LNCAP (cell line): Measurements from ENCODE around the gene MARCHF10.

Experiments
- CTCF ChIP-seq: fragments of 450-650 bp; IDR thresholded peaks from 2 replicates; pipeline ENCODE4 v1.5.1; 2017; ENCODE audit warnings: mild to moderate bottlenecking

The MARCHF10 gene

GRCh38 chr17:62797959-62798358 lies 10.2 kb downstream of the MARCHF10 start:
- no peak for TF ChIP-seq CTCF

GRCh38 chr17:62796291-62796690 lies 11.8 kb downstream of the MARCHF10 start:
- no peak for TF ChIP-seq CTCF

GRCh38 chr17:62794666-62794971 lies 13.5 kb downstream of the MARCHF10 start:
- no peak for TF ChIP-seq CTCF

DNA sequence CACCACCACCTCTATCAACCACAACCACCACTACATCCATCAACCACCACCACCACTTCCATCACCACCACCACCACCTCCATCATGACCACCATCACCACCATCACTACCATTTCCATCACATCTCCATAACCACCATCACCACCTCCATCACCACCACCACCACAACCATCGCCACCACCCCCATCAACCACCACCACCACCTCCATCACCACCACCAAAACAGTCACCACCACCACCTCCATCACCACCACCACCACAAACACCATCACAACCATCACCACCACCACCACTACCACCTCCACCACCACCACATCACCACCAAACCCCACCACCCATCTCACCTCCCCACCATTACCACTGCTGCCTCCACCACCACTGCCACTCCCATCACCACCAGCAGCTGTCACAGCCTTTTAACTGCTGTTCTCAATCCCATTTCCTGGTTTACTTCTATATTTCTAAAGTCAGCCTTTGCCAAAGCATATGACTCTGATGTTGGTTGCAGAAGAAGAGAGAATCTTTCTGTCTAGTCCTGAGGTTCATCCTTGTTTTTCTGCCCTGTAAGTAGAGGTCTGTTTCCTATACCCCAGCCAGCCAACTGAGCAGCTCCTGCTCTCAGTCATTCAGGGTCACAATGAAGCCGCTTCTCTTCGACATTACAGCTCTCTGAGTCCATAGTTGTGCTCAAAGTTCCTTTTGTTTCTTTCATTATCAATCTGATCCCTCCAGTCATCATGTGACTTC lies 14.0 kb downstream of the MARCHF10 start:
- no peak for TF ChIP-seq CTCF

GRCh38 chr17:62792447-62792800 lies 15.7 kb downstream of the MARCHF10 start:
- no peak for TF ChIP-seq CTCF

DNA sequence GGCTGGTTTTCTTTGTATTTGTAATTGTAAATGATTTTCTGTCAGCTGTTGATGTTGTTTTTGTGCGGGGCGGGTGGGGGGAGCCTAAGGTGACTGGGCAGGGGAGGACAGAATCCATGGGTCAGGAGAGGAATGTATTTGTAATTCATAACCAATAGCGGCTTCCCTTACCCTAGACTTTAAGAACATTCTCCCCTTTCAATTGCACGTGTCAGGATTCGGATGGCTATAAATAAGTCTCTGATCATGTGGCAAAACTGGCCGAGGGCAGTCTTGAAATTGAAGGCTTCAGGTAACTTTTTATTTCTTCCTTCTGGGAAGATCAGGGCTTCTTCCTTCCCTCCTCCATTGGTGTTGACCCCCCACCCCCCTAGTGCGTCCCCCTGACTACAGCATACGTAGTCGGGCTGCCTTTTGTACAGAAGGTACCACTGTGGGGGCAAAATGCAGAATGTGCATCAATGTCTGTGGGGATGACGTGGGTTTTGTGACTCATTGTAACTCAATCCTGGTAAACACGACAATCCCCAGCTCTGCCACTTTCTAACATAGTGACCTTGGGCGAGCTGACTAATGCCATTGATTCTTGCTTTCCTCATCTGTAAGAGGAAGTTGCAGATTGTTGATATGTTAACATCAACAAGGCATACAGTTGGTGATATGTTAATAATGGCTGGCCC lies 16.2 kb downstream of the MARCHF10 start:
- TF ChIP-seq CTCF: no peak

GRCh38 chr17:62791235-62791734 lies 16.8 kb downstream of the MARCHF10 start:
- no peak for TF ChIP-seq CTCF
